ENCODE measurements around the gene ZNF609.

DNA sequence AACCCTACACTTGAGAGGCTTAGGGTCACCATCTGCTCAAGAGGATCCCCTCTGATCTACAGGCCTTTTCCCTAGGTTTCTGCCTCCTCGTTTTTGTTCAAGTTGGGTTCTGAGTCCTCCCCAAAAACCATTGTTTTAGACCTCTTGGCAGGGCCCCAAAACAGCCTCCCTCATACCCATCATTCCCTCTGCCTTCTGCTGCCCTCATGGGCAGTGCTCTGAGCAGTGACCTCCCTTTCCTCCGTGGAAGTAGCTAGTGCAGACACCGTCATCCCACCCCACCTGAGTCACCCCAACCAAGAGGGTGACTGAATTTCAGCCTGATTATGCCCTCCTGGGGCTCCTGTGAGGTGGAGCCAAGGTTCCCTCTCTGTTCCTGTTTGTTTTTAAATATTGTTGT, 223.0 kb downstream of the ZNF609 start:
- TF ChIP-seq, protein P1, sequence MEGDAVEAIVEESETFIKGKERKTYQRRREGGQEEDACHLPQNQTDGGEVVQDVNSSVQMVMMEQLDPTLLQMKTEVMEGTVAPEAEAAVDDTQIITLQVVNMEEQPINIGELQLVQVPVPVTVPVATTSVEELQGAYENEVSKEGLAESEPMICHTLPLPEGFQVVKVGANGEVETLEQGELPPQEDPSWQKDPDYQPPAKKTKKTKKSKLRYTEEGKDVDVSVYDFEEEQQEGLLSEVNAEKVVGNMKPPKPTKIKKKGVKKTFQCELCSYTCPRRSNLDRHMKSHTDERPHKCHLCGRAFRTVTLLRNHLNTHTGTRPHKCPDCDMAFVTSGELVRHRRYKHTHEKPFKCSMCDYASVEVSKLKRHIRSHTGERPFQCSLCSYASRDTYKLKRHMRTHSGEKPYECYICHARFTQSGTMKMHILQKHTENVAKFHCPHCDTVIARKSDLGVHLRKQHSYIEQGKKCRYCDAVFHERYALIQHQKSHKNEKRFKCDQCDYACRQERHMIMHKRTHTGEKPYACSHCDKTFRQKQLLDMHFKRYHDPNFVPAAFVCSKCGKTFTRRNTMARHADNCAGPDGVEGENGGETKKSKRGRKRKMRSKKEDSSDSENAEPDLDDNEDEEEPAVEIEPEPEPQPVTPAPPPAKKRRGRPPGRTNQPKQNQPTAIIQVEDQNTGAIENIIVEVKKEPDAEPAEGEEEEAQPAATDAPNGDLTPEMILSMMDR (IDR thresholded peaks at IDR 0.05), result no peak
- no peak for TF ChIP-seq POLR2A (IDR thresholded peaks at IDR 0.05)

All from lower leg skin (tissue), 3 donors.